ENCODE measurements around the gene BCL11B. TPM values are rescaled to one million over a fixed set of nuclear protein-coding genes. Genes with fewer than 3 reads are reported as not detected.
"Not testable (repeated sequence)": the region's sequence is repeated elsewhere in the genome, so short reads cannot be mapped to it uniquely, and the experiment has no call there.

Gene BCL11B
- total RNA-seq, 1 donor from 2014 or later, result 96.0 TPM

DNA sequence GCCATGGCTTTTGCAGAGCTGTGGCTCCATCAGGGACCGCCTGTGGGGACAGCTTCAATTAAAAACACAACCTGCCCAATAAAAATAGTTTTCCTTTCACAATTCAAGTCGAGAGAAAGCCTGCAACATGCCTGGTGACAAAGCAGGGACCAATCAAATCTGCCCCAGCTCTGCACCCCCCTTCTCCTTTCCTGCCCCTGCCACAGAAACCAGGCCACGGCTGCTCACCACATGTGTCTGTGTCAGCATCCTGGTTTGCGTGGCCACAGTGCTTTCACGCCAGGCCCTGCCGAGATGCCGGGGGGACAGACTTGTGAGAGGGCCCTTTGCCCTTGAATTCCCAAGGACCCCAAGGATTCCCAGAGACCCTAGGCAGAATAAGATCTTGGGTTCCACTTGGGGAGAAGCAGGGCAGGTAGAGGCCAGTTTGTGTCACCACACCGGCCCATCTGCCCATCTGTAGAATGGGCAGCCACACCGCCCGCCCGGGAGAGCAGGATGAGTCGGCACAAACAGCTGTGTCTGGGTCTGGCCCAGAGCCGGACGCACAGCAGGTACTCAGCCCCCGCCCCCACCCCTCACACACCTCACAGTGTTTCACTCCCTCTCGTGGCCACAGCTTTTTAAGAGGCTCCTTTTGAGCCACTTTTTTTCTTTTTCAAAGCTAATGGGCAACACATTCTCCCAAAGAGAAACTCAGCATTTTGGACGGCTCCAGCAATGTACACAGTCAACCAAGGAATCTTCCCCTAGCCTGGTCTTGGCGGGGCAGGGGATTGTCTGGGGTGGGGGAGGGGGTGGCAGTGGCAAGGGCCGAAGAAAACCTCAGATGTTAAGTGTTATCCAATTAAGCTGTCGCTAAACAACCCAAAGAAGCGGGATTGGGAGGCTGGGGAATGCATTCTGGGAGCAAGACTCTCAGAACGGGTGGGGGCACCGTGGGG lies 41.5 kb downstream of the BCL11B start:
- intact Hi-C loops (cut with micrococcal nuclease), result loop anchor here (1.0 to 2.0 kb wide), 4 partner anchors 14 to 38 kb away; no protein-coding TSS in a partner anchor

DNA sequence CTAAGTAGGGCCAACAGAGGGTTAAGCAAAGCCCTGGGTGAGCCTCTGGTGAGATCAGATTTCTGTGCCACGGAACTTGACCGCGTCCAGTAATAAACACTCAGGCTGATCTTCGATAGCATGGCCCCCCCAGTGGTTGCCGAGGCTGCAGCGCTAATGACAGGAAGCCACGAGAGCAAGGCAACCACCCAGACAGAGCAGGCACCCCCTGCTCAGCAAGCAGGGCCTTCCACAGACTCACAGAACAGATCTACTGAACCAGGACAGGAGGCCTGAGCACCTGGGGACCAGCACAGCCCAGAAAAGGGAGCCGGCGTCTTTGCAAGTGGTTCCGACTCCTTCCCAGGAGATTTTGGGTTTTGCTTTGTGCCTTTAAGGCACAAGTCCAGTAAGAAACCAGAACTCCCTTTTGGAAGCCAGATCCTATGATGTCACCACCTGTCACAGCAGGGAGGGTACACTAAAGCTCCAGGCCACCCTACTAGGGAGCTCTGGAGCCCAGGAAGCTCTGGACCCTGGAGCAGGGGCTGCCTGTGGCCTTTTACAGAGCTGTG lies 42.3 kb downstream of the BCL11B start:
- intact Hi-C loops (cut with micrococcal nuclease), result loop anchor here (1.0 to 2.0 kb wide), 4 partner anchors 13 to 37 kb away; no protein-coding TSS in a partner anchor

DNA sequence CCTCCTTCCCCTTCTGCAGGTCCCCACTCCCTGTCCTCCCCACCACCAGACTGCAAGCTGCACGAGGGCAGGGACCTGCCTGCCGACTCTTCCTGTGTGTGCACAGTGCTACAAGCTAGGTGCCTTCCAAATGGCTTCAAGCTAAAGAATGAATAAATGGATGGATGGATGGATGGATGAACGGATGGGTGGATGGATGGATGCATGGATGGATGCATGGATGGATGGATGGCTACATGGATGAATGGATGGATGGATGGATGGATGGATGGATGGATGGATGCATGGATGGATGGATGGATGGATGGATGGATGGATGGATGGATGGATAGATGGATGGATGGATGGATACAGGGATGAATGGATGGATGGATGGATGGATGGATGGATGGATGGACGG lies 43.2 kb downstream of the BCL11B start:
- intact Hi-C loops (cut with micrococcal nuclease), result not testable (repeated sequence)

DNA sequence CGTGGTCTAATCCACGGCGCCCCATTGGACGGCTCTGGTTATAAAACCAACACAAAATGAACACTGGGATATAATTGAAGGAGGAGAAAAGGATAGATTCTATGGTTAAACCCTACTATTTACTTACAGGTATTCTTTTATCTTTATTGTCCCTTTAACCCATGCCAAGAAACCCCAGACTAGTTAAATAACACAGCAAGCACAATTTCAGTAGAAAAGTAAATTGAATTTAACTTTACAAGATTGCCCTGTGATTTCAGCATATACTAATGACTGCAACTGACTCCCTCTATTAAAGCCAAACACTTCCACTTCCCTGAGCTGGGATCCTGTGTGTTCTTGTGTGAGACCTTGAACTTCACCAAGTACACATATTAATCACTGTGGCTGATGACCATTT lies 45.3 kb downstream of the BCL11B start:
- intact Hi-C loops (cut with micrococcal nuclease), result no loop called here

DNA sequence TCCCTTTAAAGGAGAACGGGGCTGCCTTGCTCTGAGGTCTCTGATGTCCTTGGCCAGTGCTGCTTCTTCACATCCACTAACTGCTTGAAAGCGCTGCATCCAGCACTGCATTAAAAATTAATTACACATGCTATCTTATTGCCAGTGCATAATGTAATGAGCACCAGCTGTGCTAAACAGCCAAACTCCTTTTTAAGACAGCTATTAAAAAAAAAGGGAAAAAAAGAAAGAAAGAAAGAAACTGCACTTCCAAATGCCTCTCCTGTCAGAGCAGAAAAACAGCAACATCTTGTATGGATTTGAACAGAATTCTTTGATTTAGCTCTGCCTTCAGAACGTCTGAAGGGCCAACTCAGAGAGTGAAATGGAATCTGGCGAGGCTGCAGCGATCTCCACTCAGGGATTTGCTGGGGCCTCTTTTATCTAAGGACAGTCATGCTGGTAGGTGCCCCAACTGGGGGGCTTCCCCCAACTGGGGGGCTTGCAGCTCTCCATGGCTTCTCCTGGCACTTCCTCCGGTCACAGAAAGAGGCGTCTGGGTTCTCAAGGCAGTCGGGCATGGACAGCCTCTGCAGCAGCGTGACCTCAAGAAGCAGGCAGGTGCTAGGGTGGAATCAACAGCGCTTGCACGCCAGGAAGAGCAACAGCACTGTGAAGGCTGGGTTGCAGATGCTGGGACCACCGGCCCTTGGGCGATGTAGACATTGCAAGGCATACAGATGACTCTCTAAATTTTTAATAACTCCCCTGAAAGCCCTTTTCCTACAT lies 46.4 kb downstream of the BCL11B start:
- intact Hi-C loops (cut with micrococcal nuclease), result no loop called here

DNA sequence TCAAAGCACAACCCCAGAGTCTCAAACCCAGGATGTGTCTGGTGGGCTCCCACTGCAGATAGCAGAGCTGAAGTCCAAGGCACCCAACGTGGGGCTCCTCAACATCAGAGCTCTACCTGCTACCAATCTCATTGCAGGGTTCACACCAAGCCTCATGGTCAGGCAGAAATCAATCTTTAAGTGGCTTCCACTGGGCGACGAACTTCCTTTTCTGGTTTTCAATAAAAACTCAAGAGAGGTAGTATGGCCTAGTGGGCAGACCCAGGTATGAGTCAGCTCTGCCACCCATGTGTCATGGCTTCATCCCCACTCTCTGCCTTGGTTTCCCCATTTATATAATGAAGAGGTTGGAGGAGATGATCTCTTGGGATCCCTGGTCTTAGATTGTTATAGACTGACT lies 47.0 kb downstream of the BCL11B start:
- intact Hi-C loops (cut with micrococcal nuclease), result loop anchor here (1.0 kb wide), 1 partner anchor 9 kb away; no protein-coding TSS in a partner anchor

DNA sequence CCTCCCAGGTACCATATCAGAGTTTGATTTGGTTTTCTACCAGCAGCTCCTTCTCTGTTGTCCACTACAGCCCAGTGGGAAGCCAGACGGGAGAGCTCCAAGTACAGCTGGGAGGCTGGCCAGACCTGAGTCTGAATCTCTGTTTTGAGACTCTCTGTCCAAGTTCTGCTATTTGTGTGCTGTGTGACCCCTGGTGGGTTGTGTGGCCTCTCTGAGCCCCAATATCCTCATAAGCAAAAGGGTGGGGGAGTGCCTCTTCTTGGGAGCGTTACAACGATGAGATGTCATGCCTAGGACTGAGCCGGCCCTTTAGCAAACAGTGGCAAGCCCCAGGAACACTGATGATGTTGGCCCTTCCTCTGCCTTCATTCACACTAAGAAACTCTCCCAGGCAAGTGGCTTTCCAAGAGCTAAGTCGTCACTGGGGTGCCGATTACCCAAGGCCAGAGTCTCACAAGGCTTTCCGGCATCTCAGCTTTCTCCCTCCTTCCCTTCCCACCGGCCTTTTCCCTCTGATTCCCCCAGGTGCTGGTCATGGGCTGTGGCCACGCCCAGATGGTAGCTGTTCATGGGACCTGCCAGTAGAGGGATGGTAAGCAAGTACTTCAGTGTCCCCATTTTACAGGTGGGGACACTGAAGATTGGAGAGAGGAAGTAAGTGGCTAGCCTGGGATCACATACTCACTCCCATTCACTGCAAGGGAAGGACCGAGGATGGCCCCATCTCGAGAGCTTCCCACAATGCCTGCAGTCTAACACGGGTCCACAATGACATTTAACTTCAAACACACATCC lies 47.7 kb downstream of the BCL11B start:
- intact Hi-C loops (cut with micrococcal nuclease), result loop anchor here (1.0 kb wide), 1 partner anchor 8 kb away; no protein-coding TSS in a partner anchor

DNA sequence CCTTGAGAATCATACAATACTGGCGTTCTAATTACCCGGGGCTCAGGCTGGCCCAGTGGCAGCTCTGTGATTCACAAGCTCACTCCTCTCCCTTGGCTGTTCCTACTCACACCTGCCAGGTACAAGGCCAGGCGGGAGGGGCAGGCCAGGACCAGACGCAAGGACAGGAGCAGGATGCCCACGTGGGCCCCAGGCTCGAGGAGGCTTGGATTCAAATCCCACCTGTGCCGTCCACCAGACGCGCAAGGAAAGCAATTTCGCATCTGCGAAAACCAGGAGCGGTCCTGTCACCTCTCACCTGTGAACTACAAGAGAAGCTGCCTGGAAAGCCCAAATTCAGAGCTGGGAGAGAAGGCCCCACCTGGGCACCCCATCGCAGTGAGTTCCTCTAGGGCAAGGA lies 50.6 kb downstream of the BCL11B start:
- intact Hi-C loops (cut with micrococcal nuclease), result no loop called here

DNA sequence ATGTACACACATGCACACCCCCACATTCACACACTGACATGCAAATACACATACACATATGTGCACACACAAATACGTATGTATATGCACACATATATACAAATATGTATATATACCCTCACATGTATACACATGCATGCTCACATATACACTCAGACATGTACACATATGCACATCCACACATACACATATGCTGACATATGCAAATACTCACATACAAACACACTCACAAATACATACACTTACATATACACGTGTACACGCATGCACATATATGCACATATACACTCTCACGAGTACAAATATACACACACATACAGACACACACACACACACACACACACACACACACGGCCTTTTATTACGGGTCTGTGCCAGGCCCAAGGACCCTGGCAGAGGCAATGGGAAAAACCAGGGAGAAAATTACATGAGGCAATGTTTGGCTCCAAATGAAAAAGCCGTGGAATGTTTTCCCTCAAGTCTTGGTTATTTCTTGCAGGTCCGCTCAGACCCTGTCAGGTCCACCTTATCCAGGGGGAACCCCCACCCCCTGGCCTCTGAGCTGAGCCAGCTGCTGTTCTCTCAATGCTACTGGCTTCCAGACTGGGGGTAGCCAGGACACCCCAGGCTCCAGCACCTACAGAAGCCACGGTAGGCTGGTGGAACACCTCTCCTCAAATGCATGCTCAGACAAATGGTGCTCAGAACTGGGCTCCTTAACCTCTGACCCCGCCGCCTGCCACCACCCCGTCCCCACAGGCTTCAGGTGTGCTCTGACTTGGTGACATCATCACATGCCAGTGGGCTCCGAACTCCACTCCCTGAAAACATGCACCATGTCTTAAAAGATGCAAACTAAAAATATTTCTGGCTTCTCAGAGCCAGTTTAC lies 54.7 kb downstream of the BCL11B start:
- intact Hi-C loops (cut with micrococcal nuclease), result loop anchor here (2.0 kb wide), 2 partner anchors 13 to 19 kb away; no protein-coding TSS in a partner anchor

DNA sequence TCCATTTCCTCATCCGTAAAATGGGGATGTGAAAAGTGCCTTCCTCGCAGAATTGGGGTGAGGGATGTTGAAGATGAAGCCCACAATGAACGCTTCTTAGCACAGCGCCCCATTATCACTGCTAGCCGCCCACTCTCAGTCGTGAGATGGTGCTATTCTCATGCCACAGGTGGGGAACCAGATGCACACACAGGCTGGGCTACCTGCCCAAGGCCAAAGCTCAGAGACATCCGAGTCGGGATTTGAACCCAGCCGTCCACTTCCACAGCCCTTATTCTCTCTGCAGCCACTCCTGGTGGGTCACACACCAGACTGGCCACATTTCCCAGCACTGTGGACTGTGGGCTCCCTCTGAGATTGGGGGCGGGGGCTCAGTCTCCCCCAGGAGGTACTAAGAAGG lies 55.8 kb downstream of the BCL11B start:
- intact Hi-C loops (cut with micrococcal nuclease), result loop anchor here (1.0 to 2.0 kb wide), 4 partner anchors 8 to 17 kb away; no protein-coding TSS in a partner anchor

DNA sequence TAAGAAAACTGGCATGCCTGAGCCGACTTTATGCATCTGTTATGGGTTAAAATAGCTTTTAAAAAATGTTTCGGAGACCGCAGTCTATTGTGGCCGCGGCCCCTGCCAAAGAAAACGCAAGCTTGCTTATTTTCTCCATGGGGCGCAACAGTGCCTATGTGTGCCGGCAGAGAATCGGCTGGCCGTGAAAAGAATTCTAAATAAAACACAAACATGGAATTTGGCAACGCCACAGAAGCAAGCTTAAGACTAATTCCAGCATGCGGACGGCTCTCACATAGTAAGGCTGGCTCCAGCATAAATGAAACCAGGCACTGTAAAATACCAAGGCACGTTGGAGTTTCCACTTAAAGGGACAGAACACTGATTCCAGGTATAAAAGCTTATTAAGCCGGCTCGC lies 56.7 kb downstream of the BCL11B start:
- intact Hi-C loops (cut with micrococcal nuclease), result loop anchor here (1.0 kb wide), 2 partner anchors 20 to 23 kb away; no protein-coding TSS in a partner anchor

DNA sequence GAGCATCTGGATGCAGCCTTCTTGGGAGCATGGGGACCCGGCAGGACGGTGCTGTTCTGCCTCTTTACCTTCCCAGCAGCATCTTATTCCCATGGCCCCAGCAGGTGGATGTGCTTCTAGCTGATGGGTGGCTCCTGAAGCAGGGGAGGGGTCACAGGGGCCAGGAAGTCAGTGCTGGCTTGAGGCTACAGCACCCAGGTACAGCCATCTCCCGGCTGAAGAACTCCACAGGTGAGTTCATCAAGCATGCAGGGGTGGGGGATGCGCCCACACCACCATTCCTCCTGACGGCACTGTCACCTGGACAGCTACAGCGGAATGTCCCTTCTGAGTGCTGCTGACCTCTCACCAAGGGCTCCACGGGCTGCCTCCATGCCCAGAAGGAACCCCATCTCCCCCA lies 57.3 kb downstream of the BCL11B start:
- intact Hi-C loops (cut with micrococcal nuclease), result loop anchor here (1.0 kb wide), 2 partner anchors 21 to 22 kb away; no protein-coding TSS in a partner anchor

DNA sequence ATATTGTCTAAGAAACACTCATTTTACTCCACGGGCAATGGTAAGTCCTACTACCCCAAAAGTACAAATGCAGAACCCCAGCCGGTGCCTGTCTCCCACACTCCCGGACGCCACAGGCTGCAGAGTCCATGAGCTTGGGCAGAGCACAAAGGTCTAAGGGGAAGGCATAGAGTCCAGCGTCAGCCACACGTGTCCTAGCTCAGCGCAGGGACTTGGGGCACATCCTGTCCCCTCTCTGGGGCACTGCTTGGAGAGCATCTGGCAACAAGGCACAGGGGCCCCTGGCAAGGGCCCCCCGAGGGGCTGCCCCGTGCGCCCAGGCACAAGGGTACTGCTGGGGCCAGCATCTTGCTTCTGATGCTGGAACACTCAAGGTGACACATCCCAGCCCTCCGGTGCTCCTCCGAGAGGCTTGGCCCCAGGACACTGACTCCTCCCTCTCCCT lies 58.4 kb downstream of the BCL11B start:
- intact Hi-C loops (cut with micrococcal nuclease), result no loop called here

DNA sequence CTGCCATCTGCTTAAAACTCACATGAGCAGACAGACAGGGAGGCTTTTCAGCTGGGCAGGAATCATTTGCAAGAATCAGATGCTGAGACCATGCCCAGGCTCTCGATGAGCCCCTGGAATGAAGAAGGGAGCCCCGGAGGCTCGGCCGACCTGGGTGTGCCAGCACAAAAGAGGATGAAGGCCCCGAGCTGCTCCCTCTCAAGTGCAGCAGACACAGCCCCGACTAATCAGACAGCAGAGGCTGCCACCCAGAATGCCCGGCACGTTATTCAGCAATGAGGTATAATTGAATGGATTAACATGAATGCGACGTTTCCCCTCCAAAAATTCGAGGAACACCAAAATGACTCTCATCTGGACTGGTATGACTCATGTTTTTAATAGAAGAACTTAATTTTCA lies 58.9 kb downstream of the BCL11B start:
- intact Hi-C loops (cut with micrococcal nuclease), result no loop called here

DNA sequence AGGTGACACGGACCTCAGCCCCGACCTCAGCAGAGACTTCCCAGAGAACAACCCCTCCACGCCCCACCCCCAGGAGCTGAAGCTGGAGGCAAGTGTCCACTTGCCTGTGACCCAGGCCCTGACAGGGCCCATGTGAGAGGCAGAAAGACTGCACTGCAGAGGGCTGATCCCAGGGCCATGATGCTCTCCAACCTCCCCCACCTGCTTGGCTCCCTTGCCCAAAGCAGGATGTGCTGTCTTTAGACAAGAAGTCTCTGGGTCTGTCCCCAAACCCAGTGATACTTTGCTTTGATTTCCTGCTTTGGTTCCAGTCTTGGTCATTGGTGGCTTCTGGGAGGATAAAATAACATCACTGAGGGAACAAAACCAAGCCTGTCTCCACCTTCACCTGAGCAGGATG lies 59.4 kb downstream of the BCL11B start:
- intact Hi-C loops (cut with micrococcal nuclease), result loop anchor here (1.0 kb wide), 1 partner anchor 8 kb away; no protein-coding TSS in a partner anchor

DNA sequence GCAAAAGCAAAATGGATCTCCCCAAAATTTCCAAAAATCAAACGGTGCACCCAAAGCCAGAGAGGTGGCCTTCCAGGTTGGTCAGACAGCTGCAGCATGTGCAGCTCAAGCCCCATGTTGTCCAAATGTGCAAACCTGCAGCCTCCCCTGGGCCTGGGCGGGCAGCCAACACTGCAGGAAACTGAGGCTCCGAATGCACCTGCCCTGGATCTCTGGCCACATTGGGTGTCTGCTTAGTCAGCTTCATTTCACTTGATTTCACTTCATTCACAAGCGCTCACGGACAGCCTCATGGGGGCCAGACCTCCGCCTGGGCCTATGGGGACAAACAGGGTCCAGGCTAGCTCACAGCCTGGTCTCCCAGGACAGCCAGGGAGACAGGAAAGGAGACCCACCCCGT lies 59.8 kb downstream of the BCL11B start:
- intact Hi-C loops (cut with micrococcal nuclease), result loop anchor here (1.0 kb wide), 1 partner anchor 8 kb away; no protein-coding TSS in a partner anchor

DNA sequence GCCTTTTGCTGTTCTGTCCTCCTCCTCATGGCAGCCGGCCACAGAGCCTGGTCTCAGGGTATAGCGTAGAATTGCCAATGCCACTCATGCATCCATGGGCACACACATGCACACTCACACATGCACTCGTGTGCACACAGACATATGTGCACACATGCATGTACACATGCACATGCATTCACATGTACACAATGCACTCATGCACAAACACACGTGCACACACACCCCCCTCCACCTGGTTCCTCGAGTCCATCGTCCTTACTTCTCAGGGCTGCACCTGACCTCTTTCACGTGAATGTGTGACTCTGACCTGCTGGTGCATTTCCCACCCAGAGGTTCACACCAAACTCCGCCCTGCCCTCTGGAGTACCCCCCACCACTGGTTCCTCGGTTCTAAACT lies 60.6 kb downstream of the BCL11B start:
- intact Hi-C loops (cut with micrococcal nuclease), result no loop called here

DNA sequence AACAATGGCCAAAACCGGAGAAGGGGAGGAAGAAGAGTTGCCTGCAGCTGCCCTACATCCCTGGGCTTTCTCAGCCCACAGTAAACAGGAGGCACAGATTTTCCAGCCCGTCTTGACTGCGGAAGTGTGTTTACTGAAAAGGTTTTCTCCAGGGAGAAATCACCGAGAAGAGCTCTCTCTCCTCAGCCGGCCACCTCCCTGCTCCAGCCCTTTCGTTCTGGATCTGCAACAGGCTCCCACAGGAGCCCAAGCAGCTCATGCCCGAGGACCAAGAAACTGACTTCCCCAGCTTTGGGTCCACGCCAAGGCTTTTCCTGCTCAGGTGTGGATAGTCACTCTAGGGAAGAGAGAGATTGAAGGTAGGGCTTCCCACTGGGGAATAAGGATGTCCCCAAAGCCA lies 61.7 kb downstream of the BCL11B start:
- intact Hi-C loops (cut with micrococcal nuclease), result no loop called here

DNA sequence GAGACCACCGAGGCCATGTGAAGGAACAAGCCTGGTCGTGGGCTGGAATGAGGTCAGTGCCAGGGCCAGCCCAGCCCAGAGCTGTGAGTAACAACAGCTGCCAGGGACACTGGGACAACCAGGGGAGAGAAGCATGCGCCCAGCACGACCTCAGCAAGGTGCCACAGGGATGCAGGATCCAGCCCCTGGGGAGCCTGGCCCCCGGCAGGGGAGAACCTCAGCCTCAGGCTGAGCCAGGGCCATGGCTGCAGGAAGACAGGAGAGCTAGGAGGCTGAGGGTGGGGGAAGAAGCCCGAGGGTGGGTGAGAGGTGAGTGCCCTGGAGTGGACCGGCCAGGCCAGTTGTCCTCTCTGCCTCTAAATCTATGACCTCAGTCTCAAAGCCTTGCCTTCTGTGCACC lies 62.6 kb downstream of the BCL11B start:
- intact Hi-C loops (cut with micrococcal nuclease), result no loop called here

All from T-helper 1 cell treated with Interleukin-12 subunit alpha and Interleukin-12 subunit beta and Interleukin-4 antibody, amounts not matched to agents 30 ng/mL and 1 ng/mL, for 36 hours (primary cell).